ENCODE results near the gene INS.

GRCh38 chr11:2135648-2136201 is 25.3 kb downstream of the INS start:
- no peak for TF ChIP-seq CTCF (IDR thresholded peaks at IDR 0.05; ENCODE audit: low read depth, low read length, poor library complexity, severe bottlenecking)
- no peak for TF ChIP-seq EZH2phosphoT487 (IDR thresholded peaks at IDR 0.05; ENCODE audit: borderline replicate concordance, low read length)
